HL-60 (cell line): ENCODE measurements around the gene SLC26A2.

Experiments used
- DNase-seq, 2 experiments: peaks; one replicate each; pipeline ENCODE4 v3.0.0-alpha.2; 2010 to 2020; ENCODE audit warnings: low read depth in 1 of 2, low spot score in 1 of 2
- H3K27ac ChIP-seq: fragments of 250-450 bp; sonication (Bioruptor Pico); replicated peaks from 2 replicates; pipeline ENCODE4 v1.5.1; 2020; ENCODE audit warnings: mild to moderate bottlenecking, moderate library complexity
- H3K27me3 ChIP-seq: fragments of 250-450 bp; sonication (Bioruptor Pico); 2 replicates; pipeline ENCODE4 v1.5.1; 2021; ENCODE audit warnings: mild to moderate bottlenecking, moderate library complexity; ENCODE audit not compliant: insufficient read depth, poor library complexity, severe bottlenecking
- H3K4me3 ChIP-seq: replicated peaks from 2 replicates; pipeline ENCODE4 v1.5.1; 2011; ENCODE audit warnings: mild to moderate bottlenecking, control low read depth, low read length; ENCODE audit not compliant: insufficient read depth
- CTCF ChIP-seq: IDR thresholded peaks from one replicate; pipeline ENCODE4 v1.5.1; 2011; ENCODE audit warnings: low read length, control low read depth, inconsistent platforms; ENCODE audit not compliant: insufficient read depth
- GABPA ChIP-seq: IDR thresholded peaks from 2 replicates; pipeline ENCODE4 v1.6.1; 2012; ENCODE audit warnings: low read depth
- POLR2AphosphoS5 ChIP-seq: IDR thresholded peaks from 2 replicates; pipeline ENCODE4 v1.6.1; 2012; ENCODE audit warnings: low read depth
- REST ChIP-seq: IDR thresholded peaks from 2 replicates; pipeline ENCODE4 v1.6.1; 2012; ENCODE audit warnings: low read depth; ENCODE audit not compliant: insufficient replicate concordance
- SPI1 ChIP-seq: IDR thresholded peaks from 2 replicates; pipeline ENCODE4 v1.6.1; 2012; ENCODE audit warnings: low read depth, mild to moderate bottlenecking, borderline replicate concordance

Gene SLC26A2

GRCh38 chr5:149939546-149939945 is 21.0 kb upstream of the SLC26A2 start:
- H3K4me3 ChIP-seq: no peak overlapping the region
- DNase-seq: peak in 1 of 2 experiments; percentile 39
- TF ChIP-seq CTCF (no peak), POLR2AphosphoS5 (no peak), GABPA (no peak), REST (no peak), SPI1 (no peak)
- H3K27ac ChIP-seq: peak overlapping the region; percentile 96
- no peaks in the 10 kb centered on the region for H3K27me3 ChIP-seq

- Histone ChIP-seq H3K4me3 (no peak overlapping the region), H3K27ac (peak overlapping the region; percentile 96), H3K27me3 (no peaks in the 10 kb centered on the region)
- TF ChIP-seq GABPA (no peak), CTCF (no peak), REST (peak; percentile 8), SPI1 (peak; percentile 24; the same call in 1 of the 2 replicates), POLR2AphosphoS5 (peak; percentile 52)
- DNase-seq: peak; percentile 82 to 89
Observed at GRCh38 chr5:149940077-149940574, 20.4 kb upstream of the SLC26A2 start.

GRCh38 chr5:149940941-149941644 is 19.5 kb upstream of the SLC26A2 start:
- Histone ChIP-seq H3K27me3 (no peaks in the 10 kb centered on the region), H3K27ac (peak overlapping the region; percentile 96), H3K4me3 (no peak overlapping the region)
- DNase-seq: no peak
- TF ChIP-seq SPI1 (no peak), GABPA (no peak), CTCF (no peak), POLR2AphosphoS5 (no peak), REST (no peak)
